H7 (cell line): ENCODE results near the gene SKI. TPM values are rescaled to one million over a fixed set of nuclear protein-coding genes. Genes with fewer than 3 reads are reported as not detected.
A peak's percentile ranks its signal among the peaks of the same experiment; 100 is the strongest.

Source experiments
- DNase-seq: peaks from one replicate; pipeline ENCODE4 v3.0.0; 2012
- H3K27me3 ChIP-seq: 2 replicates; pipeline ENCODE4 v1.6.0; 2011; ENCODE audit warnings: mild to moderate bottlenecking, low read length; ENCODE audit not compliant: control insufficient read depth, insufficient read depth
- H3K36me3 ChIP-seq: replicated peaks from 2 replicates; pipeline ENCODE4 v1.5.1; 2011; ENCODE audit warnings: low read length; ENCODE audit not compliant: control insufficient read depth, insufficient read depth
- H3K4me3 ChIP-seq: 2 replicates; pipeline ENCODE4 v1.5.1; 2011; ENCODE audit warnings: low read depth, mild to moderate bottlenecking, control low read depth, low read length, moderate library complexity; ENCODE audit not compliant: insufficient read depth
- total RNA-seq: library from RNA; depleted of rRNA; stranded (reverse); fragments of >200 nt; shearing (Covaris generic); gene quantifications from 2 replicates; pipeline ENCODE4 v1.2.3, GENCODE V29; 2014

Gene SKI
- total RNA-seq, 1 experiment from 2014 or later: 29.2 TPM

- no peak for DNase-seq
- Histone ChIP-seq H3K4me3 (no peak overlapping the region), H3K36me3 (no peaks in the 10 kb centered on the region), H3K27me3 (peaks cover 3% of the 10 kb centered on the region; the same call in 1 of the 2 replicates)
These were observed 17.3 kb upstream of the SKI start for GRCh38 chr1:2210786-2211185.

DNA sequence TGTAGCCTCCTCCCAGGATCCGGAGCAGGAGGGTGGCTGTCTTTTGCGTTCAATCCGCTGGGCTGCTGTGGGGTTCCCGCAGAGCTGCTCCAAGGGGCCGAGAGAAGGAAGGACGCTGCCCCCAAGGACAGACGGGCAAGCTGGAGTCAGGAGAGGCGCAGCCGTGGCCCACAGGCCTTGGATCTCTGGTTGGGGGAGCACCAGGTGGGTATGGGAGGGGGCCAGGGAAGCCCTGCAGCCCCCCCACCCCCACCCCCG lies 15.9 kb upstream of the SKI start:
- DNase-seq: no peak
- H3K4me3 ChIP-seq: peak overlapping the region; percentile 10; the same call in 1 of the 2 replicates
- H3K27me3 ChIP-seq: no peaks in the 10 kb centered on the region
- no peaks in the 10 kb centered on the region for H3K36me3 ChIP-seq

- DNase-seq: peak; percentile 97
- Histone ChIP-seq H3K4me3 (peak overlapping the region; percentile 37), H3K27me3 (no peaks in the 10 kb centered on the region), H3K36me3 (no peaks in the 10 kb centered on the region)
These were observed 15.3 kb upstream of the SKI start for GRCh38 chr1:2212532-2213491.

DNA sequence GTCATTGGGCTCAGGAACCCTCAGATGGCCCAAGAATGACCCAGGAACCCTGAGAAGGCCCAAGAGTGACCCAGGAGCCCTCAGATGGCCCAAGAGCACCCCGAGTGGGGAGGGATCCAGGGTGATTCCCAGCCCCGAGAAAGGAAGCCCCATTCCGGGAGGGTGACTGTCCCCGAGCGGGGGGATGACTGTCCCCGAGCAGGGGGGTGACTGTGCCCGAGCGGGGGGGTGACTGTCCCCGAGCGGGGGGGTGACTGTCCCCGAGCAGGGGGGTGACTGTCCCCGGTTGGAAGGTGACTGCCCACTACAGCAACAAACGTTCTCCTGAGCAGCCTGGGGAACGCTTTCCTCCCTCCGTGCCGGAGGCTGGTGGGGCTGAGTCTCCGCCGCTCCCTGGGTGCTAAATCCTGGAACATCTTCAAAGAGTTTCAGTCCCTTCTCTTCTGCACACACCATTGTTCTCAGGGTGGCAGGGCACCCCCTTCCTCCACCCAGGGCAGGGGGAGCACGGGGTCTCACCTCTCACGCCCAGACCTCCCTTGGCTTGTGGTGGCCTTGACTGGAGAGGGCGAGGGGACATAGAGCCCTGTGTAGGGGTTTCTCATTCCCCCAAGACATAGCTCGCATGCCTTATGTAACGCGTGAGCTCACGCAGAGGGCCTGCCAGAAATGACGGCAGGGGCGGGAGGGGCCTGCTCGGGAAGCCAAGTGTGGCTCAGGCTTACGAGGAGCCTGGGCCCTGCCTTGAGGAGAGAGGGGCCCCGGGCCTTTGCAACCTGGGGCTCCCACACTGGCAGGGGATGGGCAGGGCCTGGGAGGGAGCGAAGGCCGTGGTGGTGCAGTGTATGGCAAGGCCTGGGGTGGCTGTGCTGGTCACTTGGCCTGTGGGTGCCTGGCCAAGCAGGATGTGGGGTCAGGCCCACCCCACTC lies 14.3 kb upstream of the SKI start:
- Histone ChIP-seq H3K36me3 (no peaks in the 10 kb centered on the region), H3K27me3 (no peaks in the 10 kb centered on the region), H3K4me3 (no peak overlapping the region)
- peak; percentile 76 for DNase-seq

GRCh38 chr1:2214541-2215241 lies 13.4 kb upstream of the SKI start:
- no peak for DNase-seq
- H3K4me3 ChIP-seq: no peak overlapping the region
- H3K36me3 ChIP-seq: no peaks in the 10 kb centered on the region
- no peaks in the 10 kb centered on the region for H3K27me3 ChIP-seq

DNA sequence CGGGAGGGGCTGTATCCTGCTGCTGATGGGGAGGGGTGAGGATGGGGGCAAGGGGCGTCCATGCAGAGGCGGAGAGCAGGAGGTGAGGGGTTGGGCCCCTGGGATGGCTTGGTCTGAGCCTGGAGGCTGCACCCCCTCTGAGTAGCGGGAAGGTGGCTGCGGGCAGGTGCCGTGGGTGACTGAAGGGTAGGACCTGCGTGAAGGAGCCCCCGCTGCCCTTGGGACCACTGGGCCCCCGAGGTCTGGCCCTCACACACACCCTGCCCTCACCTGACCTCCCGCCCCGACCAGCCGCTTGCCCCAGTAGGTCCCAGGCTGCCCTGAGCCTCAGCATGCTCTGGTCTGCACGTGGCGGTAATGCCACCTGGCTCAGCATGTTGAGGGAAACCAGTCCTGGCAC lies 12.8 kb upstream of the SKI start:
- Histone ChIP-seq H3K36me3 (no peaks in the 10 kb centered on the region), H3K27me3 (no peaks in the 10 kb centered on the region), H3K4me3 (no peak overlapping the region)
- no peak for DNase-seq

DNA sequence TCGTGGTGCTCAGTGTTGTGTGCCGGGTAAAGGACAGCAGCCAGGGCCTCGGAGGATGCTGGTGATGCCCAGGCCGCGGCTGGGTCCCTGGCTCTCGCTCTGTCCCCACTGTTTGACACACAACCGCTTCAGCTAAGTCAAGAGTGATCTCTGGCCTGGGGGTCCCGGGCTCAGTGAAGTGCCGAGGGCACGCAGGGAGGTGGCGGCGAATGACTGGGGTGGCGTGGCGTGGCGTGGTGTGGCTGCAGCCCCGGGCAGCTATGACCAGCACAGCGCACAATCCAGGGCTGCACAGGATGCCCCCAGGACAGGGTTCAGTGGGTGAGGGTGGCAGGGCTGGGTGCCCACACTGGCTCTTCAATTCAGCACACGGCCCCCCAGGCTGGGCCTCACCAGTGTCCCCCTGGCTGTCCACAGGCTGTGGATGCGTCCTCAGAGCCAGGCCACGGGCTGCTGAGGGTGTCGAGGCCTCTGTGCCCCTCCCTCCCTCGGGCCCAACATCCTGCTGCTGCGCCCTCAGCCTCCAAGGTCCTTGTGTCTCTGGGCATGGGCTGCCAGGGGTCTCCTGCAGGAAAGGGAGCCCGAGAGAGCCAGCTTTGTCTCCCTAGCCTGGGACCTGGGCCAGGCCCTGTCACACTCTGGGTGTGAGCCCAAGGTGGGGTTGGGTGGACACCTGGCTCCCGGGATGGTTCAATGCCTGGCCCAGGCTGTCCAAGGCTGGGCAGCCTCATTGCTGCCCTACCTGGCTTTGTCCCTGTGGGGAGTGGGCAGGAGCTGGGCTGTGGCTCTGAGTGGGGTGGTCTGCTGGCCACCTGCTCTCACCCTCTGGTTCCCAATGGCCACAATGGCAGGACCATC lies 12.0 kb upstream of the SKI start:
- H3K4me3 ChIP-seq: no peak overlapping the region

DNA sequence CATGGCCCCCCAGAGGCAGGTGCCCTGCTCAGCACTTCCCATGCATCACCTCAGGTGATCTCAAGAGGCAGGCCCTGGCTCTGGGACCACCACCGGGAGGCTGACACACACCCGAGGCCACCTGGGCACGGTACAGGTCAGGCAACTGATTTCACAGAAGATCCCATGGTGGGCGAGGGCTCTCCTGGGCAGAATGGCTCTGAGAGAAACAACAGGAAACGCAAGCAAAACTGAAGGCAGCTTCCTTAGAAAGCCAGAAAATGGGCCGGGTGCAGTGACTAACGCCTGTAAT lies 11.4 kb upstream of the SKI start:
- no peaks in the 10 kb centered on the region for H3K36me3 ChIP-seq
- H3K27me3 ChIP-seq: no peaks in the 10 kb centered on the region
- H3K4me3 ChIP-seq: no peak overlapping the region
- no peak for DNase-seq

More for the DNA sequence above, 12.0 kb upstream of the SKI start:
- Histone ChIP-seq H3K36me3 (no peaks in the 10 kb centered on the region), H3K27me3 (no peaks in the 10 kb centered on the region)
- no peak for DNase-seq

- DNase-seq: no peak
- Histone ChIP-seq H3K36me3 (no peaks in the 10 kb centered on the region), H3K27me3 (no peaks in the 10 kb centered on the region), H3K4me3 (no peak overlapping the region)
These were observed 6.8 kb upstream of the SKI start for GRCh38 chr1:2221271-2221670.

DNA sequence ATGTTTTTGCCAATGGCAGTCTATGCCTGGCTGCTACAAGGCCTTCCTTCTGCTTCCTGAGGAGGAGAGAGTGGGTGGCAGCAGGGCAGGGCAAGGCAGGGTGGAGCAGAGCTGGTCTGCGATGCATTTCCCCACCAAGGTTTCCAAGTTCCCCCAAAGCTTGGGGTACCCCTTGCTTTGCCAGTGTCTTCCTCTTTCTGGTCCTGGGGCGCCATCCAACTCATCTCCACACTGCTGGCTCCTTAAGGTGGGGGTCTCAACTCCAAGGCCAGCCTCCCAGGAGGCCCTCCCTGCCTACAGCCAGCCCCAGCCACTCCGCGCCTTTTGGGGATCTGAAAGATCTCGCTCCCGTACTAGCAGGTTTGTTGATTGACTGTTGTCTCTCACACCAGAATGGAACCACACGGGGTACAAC lies 3.9 kb upstream of the SKI start:
- H3K36me3 ChIP-seq: no peaks in the 10 kb centered on the region
- H3K4me3 ChIP-seq: no peak overlapping the region
- peaks cover 1% of the 10 kb centered on the region; the same call in 1 of the 2 replicates for H3K27me3 ChIP-seq
- DNase-seq: no peak

GRCh38 chr1:2224631-2225428 lies 3.3 kb upstream of the SKI start:
- DNase-seq: no peak

GRCh38 chr1:2226525-2227345 lies 1.4 kb upstream of the SKI start:
- peak; percentile 87 for DNase-seq
- Histone ChIP-seq H3K27me3 (peaks cover 1% of the 10 kb centered on the region; the same call in 1 of the 2 replicates), H3K36me3 (no peaks in the 10 kb centered on the region; the same call in 1 of the 2 replicates), H3K4me3 (peak overlapping the region; percentile 88)

More at GRCh38 chr1:2224631-2225428, 3.3 kb upstream of the SKI start:
- Histone ChIP-seq H3K27me3 (peaks cover 1% of the 10 kb centered on the region; the same call in 1 of the 2 replicates), H3K36me3 (no peaks in the 10 kb centered on the region), H3K4me3 (no peak overlapping the region)
